AML-193 (cell line): ENCODE measurements around the gene NIPAL3.

ENCODE experiments used
- DNase-seq, 2 experiments: peaks; one replicate each; lab custom pipeline; 2025; lab: John Stamatoyannopoulos, UW

NIPAL3 gene

DNA sequence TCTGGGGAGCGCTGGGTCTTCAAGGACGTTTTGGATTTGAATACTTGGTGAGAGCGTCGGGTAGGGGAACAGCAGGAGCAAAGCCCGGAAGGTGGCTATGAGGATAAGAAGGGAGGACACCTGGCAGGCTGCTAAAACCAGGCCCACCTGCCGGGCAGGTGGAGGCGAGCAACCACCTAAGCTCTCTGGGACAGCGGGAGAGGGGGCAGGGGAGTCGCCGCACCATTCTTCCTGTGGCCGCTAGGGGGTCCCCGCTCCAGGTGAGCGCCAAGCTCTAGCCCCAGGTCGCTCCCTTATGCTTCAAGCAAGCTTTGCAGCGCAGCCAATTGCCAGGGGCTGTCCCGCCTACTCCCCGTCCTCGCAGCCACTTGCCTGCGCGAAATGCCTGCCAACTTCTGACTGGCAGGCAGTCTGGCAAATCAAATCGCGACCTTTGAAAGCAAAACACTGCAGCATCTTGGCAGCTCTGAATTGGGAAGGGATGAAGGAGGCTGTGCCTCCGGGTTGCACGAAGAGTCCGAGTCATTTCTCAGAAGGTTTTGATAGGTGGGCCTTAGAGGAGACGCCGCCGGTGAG lies at the start of gene NIPAL3:
Gene NIPAL3, plus strand, starts transcription at position 469 of the 576 bp plus-strand sequence. CDS start 3,746 bp downstream, outside the sequence.
- peak; percentile 95 to 96 for DNase-seq

DNA sequence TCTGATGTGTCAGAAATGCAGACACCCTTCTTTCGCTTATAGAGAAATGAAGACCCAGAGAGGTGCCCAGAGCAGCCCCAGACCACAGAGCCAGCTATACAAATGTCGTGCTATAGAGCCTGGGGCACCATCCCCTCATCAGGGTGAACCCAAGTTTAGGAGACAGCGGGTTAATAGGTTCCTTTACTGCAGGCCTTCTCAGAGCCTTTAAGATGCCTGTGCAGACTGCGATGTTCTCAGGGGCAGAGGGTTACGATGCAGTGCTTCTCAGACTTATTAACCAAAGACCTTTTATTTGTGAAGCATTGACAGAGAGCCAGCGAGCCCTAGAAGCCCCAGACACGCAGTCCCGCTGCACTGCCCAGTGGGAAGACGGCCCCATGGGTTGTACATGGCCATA lies 48.9 kb upstream of the NIPAL3 start:
- DNase-seq: no peak

DNA sequence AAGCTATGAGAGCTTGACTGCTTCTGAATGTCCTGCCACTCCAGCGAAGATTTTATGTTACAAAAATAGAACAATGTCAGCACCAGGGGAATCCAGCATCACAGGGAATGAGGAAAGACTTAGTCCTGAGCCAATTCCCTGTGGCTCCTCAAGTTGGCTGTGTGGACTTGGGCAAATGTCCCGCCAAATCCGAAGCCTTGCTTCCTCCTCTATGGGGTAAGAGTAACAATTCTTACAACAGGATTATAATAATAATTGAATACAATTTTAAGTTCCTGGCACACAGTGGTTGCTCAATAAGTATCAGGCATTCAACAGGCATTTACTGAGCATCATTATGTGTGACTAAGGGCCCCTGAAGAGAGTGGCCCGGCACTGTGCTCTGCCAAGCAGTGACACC lies 46.4 kb upstream of the NIPAL3 start:
- no peak for DNase-seq

DNA sequence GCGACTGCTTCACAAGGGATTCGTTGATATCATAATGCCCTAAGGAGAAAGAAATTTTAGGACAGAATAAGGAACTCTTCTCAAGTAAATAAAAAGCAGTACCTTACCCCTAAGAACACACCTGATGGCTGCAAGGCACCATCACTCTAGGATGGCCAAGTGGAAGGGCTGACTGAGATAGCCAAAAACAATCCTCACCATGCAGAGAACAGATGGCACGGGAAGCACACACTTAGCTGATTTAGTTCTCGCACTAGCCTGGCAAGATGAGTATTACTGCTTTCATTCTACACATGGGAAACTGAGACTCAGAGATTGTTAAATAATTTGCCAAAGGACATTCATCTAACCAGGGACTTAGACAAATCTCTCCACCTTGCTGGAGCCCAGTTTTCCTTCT lies 45.8 kb upstream of the NIPAL3 start:
- DNase-seq: no peak

DNA sequence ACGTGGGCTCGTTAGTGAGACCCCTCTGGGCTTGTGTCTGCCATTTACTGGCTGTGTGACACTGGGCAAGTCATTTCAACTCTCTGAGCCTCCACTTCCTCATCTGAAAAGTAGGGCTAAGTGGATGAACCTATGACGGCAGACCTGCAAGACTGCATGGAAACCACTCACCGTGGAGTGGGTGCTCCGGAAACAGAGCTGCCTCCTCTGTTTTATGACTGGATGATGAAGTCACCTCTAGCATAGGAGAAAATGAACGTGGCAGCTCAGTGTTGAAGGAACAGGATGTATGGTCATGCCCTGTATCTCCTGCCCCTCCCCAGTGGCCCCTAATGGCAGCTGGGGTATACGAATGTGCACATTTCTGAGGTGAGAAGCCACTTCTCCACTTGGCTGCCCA lies 42.6 kb upstream of the NIPAL3 start:
- no peak for DNase-seq

DNA sequence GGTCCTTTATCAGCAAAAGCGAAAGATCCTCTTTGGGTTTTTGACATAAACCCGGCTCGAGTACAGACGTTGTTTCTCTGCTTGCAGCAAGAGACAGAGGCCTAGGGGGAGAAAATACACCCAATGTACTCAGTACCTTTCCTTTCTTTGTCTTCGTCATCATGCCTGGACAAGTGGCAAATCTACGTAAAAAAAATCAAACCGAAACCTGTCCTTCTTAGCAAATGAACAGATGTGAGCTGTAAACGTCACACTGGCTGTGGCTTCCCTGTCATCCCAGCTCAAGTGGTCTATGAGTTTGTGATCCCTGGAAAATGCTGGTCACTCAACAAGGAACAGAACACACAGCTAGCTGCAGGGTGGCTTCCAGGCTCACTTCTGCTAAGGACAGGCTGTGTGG lies 41.9 kb upstream of the NIPAL3 start:
- DNase-seq: no peak

DNA sequence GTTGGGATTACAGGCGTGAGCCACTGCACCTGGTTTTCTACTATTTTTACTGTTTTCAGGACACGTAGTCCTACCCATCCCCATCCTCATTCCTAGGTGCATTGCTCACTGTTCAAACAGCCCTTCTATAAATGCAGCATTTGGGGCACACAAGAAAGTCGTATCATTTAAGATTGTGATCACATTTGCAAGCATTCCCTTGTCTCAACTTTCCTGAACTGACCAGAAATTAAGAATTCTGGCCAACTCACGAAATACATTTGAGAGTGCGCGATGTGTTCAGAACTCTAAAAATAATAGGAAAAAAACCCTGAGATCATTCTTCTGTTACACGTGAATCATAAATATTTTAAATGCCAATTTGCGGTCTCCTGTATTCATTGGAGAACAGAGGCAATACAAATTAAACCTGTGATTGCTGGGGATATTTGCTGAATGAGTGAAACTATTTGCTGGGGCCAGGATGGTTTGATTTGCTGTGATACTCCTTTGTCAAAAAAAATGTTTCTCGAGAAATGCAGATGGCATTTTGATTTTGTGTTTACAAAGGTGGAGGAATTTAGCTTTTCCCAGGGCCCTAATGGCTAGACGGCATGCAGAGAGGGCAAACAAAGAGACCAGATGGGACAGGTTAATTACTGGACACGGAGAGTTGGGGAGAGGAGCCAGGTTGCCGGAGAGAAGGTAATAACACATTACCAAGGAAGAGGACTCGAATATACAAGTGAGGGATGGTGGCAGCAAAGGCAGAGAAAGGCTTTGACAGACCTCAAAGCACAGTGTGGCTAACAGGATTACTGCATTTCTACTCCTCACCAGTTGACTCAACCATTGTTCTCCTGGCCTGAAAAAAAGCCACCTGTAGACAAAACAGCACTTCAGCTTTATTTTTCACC lies 40.5 kb upstream of the NIPAL3 start:
- no peak for DNase-seq

DNA sequence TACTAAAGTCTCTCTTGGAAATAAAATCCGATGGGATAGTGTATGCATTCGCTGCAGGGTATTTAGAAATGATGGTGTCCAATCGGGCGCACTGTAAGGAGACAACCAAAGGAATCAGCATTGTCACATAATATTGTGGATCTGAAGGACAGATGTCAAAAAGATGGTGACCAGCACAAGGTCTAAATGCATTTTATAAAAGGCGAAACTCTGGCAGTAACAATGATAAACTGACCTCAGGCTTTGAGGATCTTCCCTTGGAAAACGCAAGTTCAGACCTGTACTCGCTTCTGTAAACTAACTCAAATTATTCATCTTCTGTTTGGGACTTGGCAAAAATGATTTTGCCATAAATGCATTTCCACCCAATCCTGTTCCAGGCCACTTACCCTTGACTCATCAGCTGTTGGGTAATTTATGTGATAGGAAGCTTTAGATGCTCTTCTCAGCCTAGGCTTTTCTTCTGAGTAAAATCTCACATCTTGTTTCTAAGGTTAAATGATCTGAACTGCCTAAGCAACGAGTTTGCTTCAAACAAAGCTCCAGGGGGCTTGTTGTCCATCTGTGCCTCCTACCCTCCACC lies 35.8 kb upstream of the NIPAL3 start:
- no peak for DNase-seq

DNA sequence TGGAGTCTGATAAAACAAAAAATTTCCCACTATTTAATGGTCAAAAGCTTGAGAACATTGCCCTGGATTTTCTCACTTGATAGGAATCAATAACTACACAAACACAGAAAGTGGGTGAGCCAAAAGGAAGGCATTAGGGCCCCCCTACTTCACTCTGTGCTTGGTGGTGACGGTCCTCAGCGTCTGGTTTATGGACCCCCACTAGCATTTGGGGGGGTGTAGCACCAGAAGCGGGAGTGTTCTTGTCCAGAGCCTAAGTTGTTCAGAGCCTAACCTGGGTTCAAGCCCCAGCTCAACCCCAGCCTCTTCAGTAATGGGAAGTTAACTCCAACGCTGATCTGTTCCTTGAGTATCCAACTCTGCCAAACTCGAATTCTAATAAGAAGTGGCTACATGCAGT lies 35.1 kb upstream of the NIPAL3 start:
- DNase-seq: no peak

DNA sequence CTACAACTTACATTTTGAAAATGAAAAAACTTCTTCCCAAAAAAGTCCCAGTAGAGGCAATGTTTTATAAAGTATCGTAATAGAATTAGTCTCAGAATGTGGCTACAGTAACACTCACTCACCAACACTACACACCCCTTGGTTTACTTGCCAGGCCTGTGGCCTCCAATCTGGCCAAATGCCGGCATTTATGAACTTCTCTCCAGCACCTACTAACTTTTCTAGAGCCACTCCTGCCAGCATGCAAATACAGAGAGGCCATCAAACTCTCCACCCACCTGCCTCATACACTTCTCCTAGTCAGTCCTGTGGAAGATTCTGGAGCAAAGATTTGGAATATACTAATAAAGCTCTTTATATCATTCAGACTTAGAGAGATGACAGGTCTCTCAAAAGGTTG lies 34.3 kb upstream of the NIPAL3 start:
- no peak for DNase-seq

DNA sequence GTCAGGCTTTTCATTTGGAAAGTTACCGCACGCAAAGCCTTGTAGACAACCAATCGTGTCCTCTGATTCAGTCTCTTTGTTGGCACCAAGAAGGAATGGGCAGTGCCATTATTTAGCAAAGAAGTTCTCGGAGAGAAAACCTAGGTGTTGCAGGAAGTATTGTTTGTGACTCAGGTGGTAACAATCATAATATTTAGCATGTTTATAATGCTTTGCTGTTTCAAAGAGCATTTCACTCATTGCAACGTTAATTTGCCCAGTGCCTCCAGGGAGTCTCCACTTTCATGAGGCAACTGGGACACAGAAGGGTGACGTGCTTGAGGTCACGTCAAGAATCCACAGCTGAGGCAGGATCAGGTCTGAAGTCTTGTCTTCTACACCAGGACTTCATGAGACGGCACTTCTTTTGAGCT lies 33.4 kb upstream of the NIPAL3 start:
- no peak for DNase-seq

DNA sequence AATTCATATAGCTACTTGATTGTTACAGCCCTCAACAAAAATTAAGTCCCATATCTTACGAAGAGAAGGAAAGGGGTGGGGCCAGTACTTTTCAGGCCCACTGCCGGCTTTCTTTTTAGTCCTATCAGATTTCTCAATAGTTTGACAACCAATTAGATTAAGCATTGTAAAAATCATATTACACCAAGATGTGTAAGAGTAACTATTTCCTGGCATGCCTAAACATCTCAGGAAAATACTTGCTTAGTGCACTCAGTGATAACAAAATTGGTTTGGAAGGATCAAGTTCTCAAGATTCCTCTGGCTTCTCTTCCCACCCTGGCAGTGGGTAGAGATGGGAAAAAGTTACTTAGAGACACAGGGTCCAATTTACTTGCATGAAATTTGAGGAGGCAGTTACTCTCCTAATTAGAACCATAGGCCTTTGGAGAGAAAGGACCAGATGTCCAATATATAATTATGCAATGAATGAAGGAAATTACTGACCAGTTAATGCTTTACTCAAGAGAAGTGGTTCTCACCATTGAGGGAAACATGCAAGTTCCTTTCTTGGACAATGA lies 32.1 kb upstream of the NIPAL3 start:
- DNase-seq: no peak

DNA sequence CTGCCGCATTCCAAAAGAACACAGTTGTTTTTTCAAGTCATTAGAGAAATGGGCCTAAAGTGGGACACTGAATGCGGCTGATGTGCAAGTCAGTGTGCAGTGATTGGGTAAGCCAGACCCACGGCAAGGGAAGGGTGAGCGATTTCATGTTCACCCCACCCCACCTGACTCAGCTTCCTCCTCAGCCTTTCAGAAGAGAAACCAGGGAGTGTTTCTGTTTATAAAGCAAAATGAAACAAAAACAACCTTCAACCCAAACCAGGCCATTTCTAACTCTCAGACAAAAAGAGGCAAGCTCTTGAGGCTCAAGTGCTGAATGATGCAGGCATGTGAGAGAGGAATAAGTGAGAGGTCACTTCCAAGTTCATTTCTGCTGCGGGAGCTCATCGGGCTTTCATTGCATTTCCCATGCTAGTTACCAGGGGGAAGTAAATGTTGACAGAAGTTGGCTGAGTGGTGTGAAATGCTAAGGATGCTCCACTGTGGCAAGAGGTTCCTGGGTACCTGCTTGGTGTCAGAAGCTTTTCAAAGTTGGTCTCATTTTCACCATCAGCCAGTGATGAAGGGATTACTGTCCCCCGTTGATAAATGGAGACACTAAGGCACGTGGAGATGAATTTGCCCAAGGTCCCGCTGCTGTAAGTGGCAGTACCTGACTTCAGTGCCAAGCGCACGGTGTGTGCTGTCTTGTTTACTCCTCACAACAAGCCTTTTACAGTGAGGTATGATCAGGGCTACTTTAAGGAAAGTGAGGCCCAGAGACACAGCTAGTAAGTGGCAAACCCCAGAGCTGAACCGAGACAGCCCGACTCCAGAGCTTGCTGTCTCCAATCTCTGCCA lies 31.1 kb upstream of the NIPAL3 start:
- no peak for DNase-seq

DNA sequence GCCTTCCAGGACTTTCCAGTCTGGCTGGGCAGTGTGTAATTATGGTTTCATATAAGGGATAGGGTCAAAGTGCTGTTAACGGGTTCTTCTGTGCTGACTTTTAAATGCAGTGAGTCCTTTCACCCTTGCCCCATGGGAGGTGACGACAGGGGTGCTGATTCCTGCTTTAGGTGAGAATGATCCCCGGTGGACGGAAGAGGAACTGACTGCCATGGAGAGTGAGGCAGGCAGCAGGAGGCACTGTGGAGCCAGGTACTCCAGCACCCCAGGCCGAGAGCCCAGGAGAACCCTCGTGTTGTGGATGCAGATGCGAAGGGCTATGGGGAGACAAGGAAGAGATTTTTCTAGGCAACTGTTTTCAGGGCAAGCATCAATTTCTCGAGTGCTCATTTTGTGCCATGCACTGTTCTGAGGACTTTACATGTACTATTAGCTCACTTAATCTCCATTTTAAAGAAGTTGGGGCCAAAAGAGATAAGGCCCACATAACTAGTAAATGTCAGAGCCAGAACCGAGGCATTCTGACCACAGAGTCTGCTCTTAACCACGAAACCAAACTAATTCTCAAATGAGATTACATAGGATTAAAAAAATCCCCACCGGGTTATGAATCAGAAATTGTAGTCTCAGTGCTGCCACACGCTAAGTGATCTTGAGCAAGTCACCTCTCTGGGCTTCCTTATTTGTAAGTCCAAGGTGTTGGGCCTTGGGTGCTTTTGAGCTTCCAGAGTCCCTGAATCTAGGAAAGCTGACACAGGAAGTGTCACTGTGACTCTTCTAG lies 30.3 kb upstream of the NIPAL3 start:
- DNase-seq: peak in 1 of 2 experiments; percentile 3

DNA sequence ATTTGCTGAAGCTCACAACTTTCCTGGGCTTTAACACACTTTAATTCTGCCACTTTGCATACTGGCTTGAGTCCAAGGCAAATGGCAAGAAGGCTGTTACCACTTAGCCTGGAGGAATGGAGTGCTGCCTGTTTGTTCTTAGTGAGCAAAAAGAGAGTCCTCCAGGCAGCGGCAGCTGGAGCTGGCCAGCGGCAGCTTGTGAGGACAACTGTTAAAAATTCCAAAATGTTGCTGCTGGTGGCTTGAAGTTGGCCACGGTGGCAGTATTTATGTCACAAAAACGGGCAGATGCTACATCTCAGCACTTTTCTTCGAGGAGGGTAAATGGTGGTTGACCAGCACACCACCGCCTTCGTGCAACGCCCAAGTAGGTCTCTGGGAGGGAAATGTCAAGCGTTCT lies 29.4 kb upstream of the NIPAL3 start:
- DNase-seq: no peak

DNA sequence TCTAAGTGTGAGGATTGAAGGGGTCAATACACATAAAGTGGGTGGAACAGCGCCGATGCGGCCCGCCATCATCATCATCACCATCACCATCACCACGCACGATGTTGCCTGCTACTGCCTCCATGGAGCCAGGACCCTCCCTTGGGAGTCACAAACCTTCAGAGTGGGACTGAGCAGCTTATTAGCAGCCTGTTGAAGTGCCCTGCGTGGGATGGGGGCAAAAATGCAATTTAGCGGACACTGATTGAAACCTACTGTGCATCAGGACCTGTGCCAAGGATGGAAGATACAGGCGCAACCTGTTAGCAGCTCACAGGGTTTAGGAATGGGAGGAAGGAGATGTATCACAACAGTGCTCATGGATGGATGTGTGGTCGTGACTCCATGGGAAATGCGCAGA lies 28.7 kb upstream of the NIPAL3 start:
- no peak for DNase-seq

DNA sequence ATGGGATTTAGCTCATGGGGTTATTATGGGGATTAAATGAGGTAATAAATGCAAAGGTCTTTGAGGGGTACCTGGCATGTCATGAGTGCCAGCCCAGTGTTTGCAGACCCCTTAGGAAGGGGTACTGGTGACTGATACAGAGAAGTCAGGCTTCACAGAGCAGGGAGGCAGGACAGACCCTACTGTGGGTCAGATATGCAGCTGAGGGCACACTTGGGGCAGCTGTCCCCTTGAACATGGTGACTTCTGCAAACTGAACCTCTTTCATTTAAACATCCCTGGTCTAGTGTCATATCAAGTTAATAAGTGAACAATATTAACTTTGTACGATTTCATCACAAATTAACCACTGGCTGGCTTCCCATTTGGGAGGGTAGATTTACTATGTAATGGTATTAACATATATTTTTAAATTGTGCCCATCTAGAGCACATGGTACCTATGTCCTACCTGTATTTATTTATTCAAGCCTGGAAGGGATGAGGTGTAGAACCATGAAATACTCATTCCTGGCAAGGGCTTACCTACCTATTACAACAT lies 27.9 kb upstream of the NIPAL3 start:
- DNase-seq: no peak

DNA sequence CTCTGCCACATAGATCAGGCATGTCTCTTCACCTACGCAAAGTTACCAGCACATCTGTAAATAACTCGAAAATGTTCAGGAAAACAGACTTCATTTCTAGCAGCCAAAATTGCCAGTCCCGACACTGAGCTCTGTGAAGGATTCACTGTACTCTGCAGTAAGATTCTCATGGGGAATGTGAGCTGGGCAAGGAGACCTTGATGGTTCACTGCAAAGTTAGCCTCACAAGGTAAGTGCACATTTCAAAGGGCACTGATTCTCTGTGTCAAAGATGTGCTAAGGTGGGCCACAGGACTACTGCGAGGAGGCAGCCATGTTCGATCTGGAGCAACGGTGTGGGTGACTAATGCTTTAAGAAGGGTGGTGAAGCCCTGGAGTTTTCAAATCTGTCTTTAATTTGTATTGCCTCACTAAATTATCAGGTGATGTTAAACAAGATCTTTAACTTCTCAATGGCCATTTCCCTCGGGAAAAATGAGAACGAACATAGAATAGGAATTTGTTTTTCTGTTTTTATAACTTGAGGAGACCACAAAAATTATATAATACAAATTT lies 27.2 kb upstream of the NIPAL3 start:
- DNase-seq: no peak

DNA sequence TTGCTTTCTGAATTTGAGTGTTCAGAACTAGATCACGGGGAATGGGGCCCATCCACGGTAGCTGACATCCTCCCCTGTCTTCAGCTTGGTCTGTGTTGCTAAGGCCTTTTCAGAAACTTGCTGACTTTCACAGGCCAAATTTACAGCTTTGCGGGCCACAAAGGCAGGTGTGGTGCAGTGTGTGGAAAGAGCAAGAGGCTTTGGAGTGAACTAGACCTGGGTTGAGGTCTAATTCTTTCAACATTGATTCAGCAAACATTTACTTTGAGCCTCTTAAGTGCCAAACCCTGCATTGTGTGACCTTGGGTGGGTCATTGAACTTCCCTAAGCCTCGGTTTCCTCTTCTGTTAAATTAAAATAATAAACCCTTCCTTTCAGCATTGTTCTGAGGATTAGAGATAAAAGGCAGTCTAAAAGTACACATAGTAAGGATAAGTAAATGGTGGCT lies 26.3 kb upstream of the NIPAL3 start:
- DNase-seq: no peak
